CD4-positive, alpha-beta T cell treated with Interleukin-6 at 100 ng/mL for 8 hours (primary cell): ENCODE data around the gene PIK3R1.

Experiments used
- DNase-seq: peaks from one replicate; pipeline ENCODE4 v3.0.0-alpha.2; 2020; ENCODE audit warnings: mixed read lengths, low spot score

The PIK3R1 gene

GRCh38 chr5:68270399-68270975, 54.9 kb downstream of the PIK3R1 start:
- no peak for DNase-seq

GRCh38 chr5:68271124-68271523, 55.6 kb downstream of the PIK3R1 start:
- no peak for DNase-seq

GRCh38 chr5:68272289-68272688, 56.7 kb downstream of the PIK3R1 start:
- no peak for DNase-seq

- no peak for DNase-seq
Measured at GRCh38 chr5:68273717-68274409, 58.3 kb downstream of the PIK3R1 start.

- DNase-seq: peak; percentile 28
Measured at GRCh38 chr5:68274847-68275651, 59.5 kb downstream of the PIK3R1 start.

GRCh38 chr5:68276740-68277139, 61.2 kb downstream of the PIK3R1 start:
- no peak for DNase-seq

- DNase-seq: no peak
Measured at GRCh38 chr5:68277431-68277830, 61.9 kb downstream of the PIK3R1 start.

- peak; percentile 79 for DNase-seq
Measured at GRCh38 chr5:68279984-68280383, 64.4 kb downstream of the PIK3R1 start.

GRCh38 chr5:68282001-68282400, 66.4 kb downstream of the PIK3R1 start:
- DNase-seq: no peak

GRCh38 chr5:68283766-68284165, 68.2 kb downstream of the PIK3R1 start:
- no peak for DNase-seq

- no peak for DNase-seq
Measured at GRCh38 chr5:68285075-68285840, 69.7 kb downstream of the PIK3R1 start.

- DNase-seq: peak; percentile 68
Measured at GRCh38 chr5:68285851-68286611, 70.5 kb downstream of the PIK3R1 start.

- DNase-seq: no peak
Measured at GRCh38 chr5:68286612-68286912, 71.0 kb downstream of the PIK3R1 start.

GRCh38 chr5:68287631-68287975, 72.0 kb downstream of the PIK3R1 start:
- DNase-seq: no peak

GRCh38 chr5:68287976-68288706, 72.6 kb downstream of the PIK3R1 start:
- peak; percentile 54 for DNase-seq

GRCh38 chr5:68288707-68289134, 73.2 kb downstream of the PIK3R1 start:
- no peak for DNase-seq

- no peak for DNase-seq
Measured at GRCh38 chr5:68289498-68289897, 73.9 kb downstream of the PIK3R1 start.

GRCh38 chr5:68290260-68290674, 74.7 kb downstream of the PIK3R1 start:
- no peak for DNase-seq

GRCh38 chr5:68290847-68291246, 75.3 kb downstream of the PIK3R1 start:
- no peak for DNase-seq

- no peak for DNase-seq
Measured at GRCh38 chr5:68292316-68292715, 76.8 kb downstream of the PIK3R1 start.

- DNase-seq: no peak
Measured at GRCh38 chr5:68295772-68296171, 80.2 kb downstream of the PIK3R1 start.
